Measurements from ENCODE around the gene ZNF280B. TPM values are rescaled to one million over a fixed set of nuclear protein-coding genes. Genes with fewer than 3 reads are reported as not detected.

ZNF280B gene
- total and polyA plus RNA-seq, 2 donors (not counting 3 experiments of a cell fraction or from before 2014, with no cell fraction given), result 1.5 to 3.1 TPM

DNA sequence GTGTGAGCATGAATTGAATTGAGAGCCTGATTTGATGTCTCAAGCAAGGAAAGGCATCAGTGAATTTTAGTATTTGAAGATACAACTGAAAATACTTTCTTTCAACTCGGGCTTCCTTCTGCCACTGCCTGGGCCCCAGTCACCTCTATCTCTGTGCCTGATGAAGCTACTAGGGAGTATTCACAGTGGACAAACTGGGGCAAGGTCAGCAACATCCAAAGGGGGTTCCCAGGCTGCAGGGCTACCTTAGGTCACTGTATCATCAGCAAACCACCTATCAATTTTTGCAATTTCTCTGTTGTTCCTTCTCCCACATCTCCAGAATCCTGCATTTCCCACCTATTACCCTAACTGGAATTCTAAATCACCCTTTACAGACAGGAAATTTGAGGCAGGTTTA, 40.4 kb upstream of the ZNF280B start:
- CTCF ChIA-PET, result interaction anchor here (1.0 kb wide), 1 partner anchor 10 kb away, joined by 3 read pairs; the partner anchor contains the start of gene PRAME
- BruUV-seq (replicated peaks), result no TSS peak
- DNase-seq (ENCODE audit: low read depth, low spot score), result no peak
- no peaks in the 10 kb centered on the region for H3K79me2 ChIP-seq (ENCODE audit: control insufficient read depth, insufficient read depth, low read length)
- H4K20me1 ChIP-seq (replicated peaks; ENCODE audit: control insufficient read depth, extremely low read depth, insufficient read depth, low read length), result no peaks in the 10 kb centered on the region
- H3K27ac ChIP-seq (ENCODE audit: insufficient read depth, low read depth, low read length), result no peak overlapping the region
- dilution Hi-C loops (cut with MboI; ENCODE audit: extremely low pct_ligation_motif_present, low sequenced_read_pairs), result no loop called here
- H3K27me3 ChIP-seq (ENCODE audit: control insufficient read depth in 2 of 2, insufficient read depth in 2 of 2, low read length in 2 of 2), result peaks cover 2 to 11% of the 10 kb centered on the region in 2 experiments
- H3K9me3 ChIP-seq (replicated peaks; ENCODE audit: control insufficient read depth, insufficient read depth, low read length), result no peaks in the 10 kb centered on the region
- H3K4me2 ChIP-seq (ENCODE audit: insufficient read depth, low read length), result no peak overlapping the region
- no peak for TF ChIP-seq FOS (IDR thresholded peaks at IDR 0.05; ENCODE audit: borderline replicate concordance, insufficient read depth, low read length)
- no peak for TF ChIP-seq POLR2A (IDR thresholded peaks at IDR 0.05; ENCODE audit: low read depth, low read length)
- no peak for TF ChIP-seq POLR2AphosphoS5 (IDR thresholded peaks at IDR 0.05; ENCODE audit: insufficient read depth, low read depth, low read length)
- TF ChIP-seq EZH2 (IDR thresholded peaks at IDR 0.05; ENCODE audit: borderline replicate concordance, low read depth, low read length, severe bottlenecking), result no peak
- TF ChIP-seq, protein P1, sequence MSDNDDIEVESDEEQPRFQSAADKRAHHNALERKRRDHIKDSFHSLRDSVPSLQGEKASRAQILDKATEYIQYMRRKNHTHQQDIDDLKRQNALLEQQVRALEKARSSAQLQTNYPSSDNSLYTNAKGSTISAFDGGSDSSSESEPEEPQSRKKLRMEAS (IDR thresholded peaks at IDR 0.05; ENCODE audit: insufficient read depth, insufficient read length), result no peak
- TF ChIP-seq, protein P2, sequence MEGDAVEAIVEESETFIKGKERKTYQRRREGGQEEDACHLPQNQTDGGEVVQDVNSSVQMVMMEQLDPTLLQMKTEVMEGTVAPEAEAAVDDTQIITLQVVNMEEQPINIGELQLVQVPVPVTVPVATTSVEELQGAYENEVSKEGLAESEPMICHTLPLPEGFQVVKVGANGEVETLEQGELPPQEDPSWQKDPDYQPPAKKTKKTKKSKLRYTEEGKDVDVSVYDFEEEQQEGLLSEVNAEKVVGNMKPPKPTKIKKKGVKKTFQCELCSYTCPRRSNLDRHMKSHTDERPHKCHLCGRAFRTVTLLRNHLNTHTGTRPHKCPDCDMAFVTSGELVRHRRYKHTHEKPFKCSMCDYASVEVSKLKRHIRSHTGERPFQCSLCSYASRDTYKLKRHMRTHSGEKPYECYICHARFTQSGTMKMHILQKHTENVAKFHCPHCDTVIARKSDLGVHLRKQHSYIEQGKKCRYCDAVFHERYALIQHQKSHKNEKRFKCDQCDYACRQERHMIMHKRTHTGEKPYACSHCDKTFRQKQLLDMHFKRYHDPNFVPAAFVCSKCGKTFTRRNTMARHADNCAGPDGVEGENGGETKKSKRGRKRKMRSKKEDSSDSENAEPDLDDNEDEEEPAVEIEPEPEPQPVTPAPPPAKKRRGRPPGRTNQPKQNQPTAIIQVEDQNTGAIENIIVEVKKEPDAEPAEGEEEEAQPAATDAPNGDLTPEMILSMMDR (IDR thresholded peaks at IDR 0.05; ENCODE audit: extremely low read depth in 1 of 2, insufficient read depth in 1 of 2, low read depth in 1 of 2, low read length in 2 of 2), result no peak
- TF ChIP-seq GATA2 (IDR thresholded peaks at IDR 0.05; ENCODE audit: insufficient read depth, insufficient read length, low read depth, low read length), result no peak
- no peak for TF ChIP-seq MYC (IDR thresholded peaks at IDR 0.05; ENCODE audit: low read depth, low read length)
- TF ChIP-seq JUN (IDR thresholded peaks at IDR 0.05; ENCODE audit: borderline replicate concordance, insufficient read depth, insufficient read length, low read depth), result no peak
- H3K4me3 ChIP-seq (replicated peaks in 1 of 3; ENCODE audit: insufficient read depth in 1 of 3, low read depth in 1 of 3, low read length in 3 of 3), result no peak overlapping the region
- H2AFZ ChIP-seq (ENCODE audit: low read depth, low read length), result no peak overlapping the region
- no peaks in the 10 kb centered on the region for H3K9me1 ChIP-seq (replicated peaks; ENCODE audit: control insufficient read depth, extremely low read depth, insufficient read depth, low read length)
- FAIRE-seq, result no peak
- no peak overlapping the region for H3K9ac ChIP-seq (replicated peaks; ENCODE audit: extremely low read depth, insufficient read depth, low read length)
- no peaks in the 10 kb centered on the region for H3K36me3 ChIP-seq (ENCODE audit: control insufficient read depth in 2 of 2, extremely low read depth in 1 of 2, insufficient read depth in 2 of 2, low read length in 2 of 2)
- intact Hi-C loops (cut with micrococcal nuclease), result no loop called here
- no peaks in the 10 kb centered on the region for H3K4me1 ChIP-seq (ENCODE audit: control insufficient read depth, extremely low read depth, insufficient read depth, low read length)
- POLR2A ChIA-PET, result no interaction called here
